WTC11 (cell line): ENCODE data around the gene PHLDA2. TPM values are rescaled to one million over a fixed set of nuclear protein-coding genes. Genes with fewer than 3 reads are reported as not detected.

Source experiments
- ATAC-seq: fragments of 200-7000 bp; cut with Tn5 transposase; 2 replicates; pipeline ENCODE4 v1.10.0; 2021; ENCODE audit warnings: mild to moderate bottlenecking, moderate library complexity
- CTCF ChIA-PET: fragments of 300-600 bp; sonication (Branson Sonifier 250); formaldehyde crosslinking; loops from one replicate; lab custom pipeline; 2021; ENCODE audit warnings: antibody characterized with exemption; lab: Charles Lee
- POLR2A ChIA-PET: fragments of 350-600 bp; sonication (Branson Sonifier 250); formaldehyde crosslinking; loops from one replicate; lab custom pipeline; 2021; ENCODE audit warnings: antibody characterized with exemption; lab: Charles Lee
- DNase-seq: peaks from one replicate; pipeline ENCODE4 v3.0.0; 2021; ENCODE audit warnings: low spot score
- H3K27ac Mint-ChIP-seq: 2 replicates; pipeline ENCODE4 v1.8.0; 2021; ENCODE audit warnings: mixed read lengths
- H3K27me3 Mint-ChIP-seq: 2 replicates; pipeline ENCODE4 v1.8.0; 2021; ENCODE audit warnings: low read depth, mild to moderate bottlenecking, moderate library complexity, mixed read lengths
- H3K36me3 Mint-ChIP-seq: 2 replicates; pipeline ENCODE4 v1.8.0; 2021; ENCODE audit warnings: mixed read lengths
- H3K4me1 Mint-ChIP-seq: 2 replicates; pipeline ENCODE4 v1.8.0; 2022; ENCODE audit warnings: mixed read lengths
- H3K4me3 Mint-ChIP-seq: 2 replicates; pipeline ENCODE4 v1.8.0; 2021; ENCODE audit warnings: mild to moderate bottlenecking, moderate library complexity, mixed read lengths
- H3K9me3 Mint-ChIP-seq: 2 replicates; pipeline ENCODE4 v1.8.0; 2021; ENCODE audit warnings: mixed read lengths
- AFF4 ChIP-seq: sonication (generic); formaldehyde crosslinking; IDR thresholded peaks from 2 replicates; pipeline ENCODE4 v1.8.1; 2023; ENCODE audit warnings: mild to moderate bottlenecking, missing genetic modification reagents, borderline replicate concordance
- CREB1 ChIP-seq: sonication (generic); formaldehyde crosslinking; IDR thresholded peaks from 2 replicates; pipeline ENCODE4 v1.8.0; 2023; ENCODE audit warnings: mild to moderate bottlenecking, missing genetic modification reagents
- IRF1 ChIP-seq: sonication (generic); formaldehyde crosslinking; IDR thresholded peaks from 2 replicates; pipeline ENCODE4 v1.8.0; 2023; ENCODE audit warnings: missing genetic modification reagents
- JUN ChIP-seq: sonication (generic); formaldehyde crosslinking; IDR thresholded peaks from 2 replicates; pipeline ENCODE4 v1.8.0; 2023; ENCODE audit warnings: mild to moderate bottlenecking, missing genetic modification reagents
- MYBL2 ChIP-seq: sonication (generic); formaldehyde crosslinking; IDR thresholded peaks from 2 replicates; pipeline ENCODE4 v1.8.1; 2023; ENCODE audit warnings: mild to moderate bottlenecking, moderate library complexity, missing genetic modification reagents
- STAT6 ChIP-seq: sonication (generic); formaldehyde crosslinking; conservative IDR thresholded peaks from 2 replicates; pipeline ENCODE4 v1.8.1; 2023; ENCODE audit warnings: mild to moderate bottlenecking, low read depth, missing genetic modification reagents, moderate library complexity
- total RNA-seq: library from RNA; stranded (reverse); gene quantifications from 3 replicates; pipeline ENCODE4 v1.2.3, GENCODE V29; 2021
- TF ChIP-seq, protein P1 (sequence below): fragments of 250-450 bp; sonication (Bioruptor Pico); IDR thresholded peaks from 2 replicates; pipeline ENCODE4 v1.9.0; 2021; ENCODE audit warnings: mild to moderate bottlenecking, borderline replicate concordance
- TF ChIP-seq, protein P2 (sequence below): sonication (generic); formaldehyde crosslinking; IDR thresholded peaks from 2 replicates; pipeline ENCODE4 v1.8.1; 2023; ENCODE audit warnings: mild to moderate bottlenecking, missing genetic modification reagents, moderate library complexity
- TF ChIP-seq, protein P3 (sequence below): sonication (generic); formaldehyde crosslinking; IDR thresholded peaks from 2 replicates; pipeline ENCODE4 v1.8.1; 2023; ENCODE audit warnings: mild to moderate bottlenecking, missing genetic modification reagents
- TF ChIP-seq, protein P4 (sequence below): sonication (generic); formaldehyde crosslinking; IDR thresholded peaks from 2 replicates; pipeline ENCODE4 v1.8.1; 2022; ENCODE audit warnings: mild to moderate bottlenecking, moderate library complexity, missing genetic modification reagents
- TF ChIP-seq, protein P5 (sequence below): sonication (generic); formaldehyde crosslinking; IDR thresholded peaks from 2 replicates; pipeline ENCODE4 v1.8.0; 2022; ENCODE audit warnings: mild to moderate bottlenecking, missing genetic modification reagents

Gene PHLDA2
- total RNA-seq, 1 experiment from 2014 or later, result 9.6 TPM

DNA sequence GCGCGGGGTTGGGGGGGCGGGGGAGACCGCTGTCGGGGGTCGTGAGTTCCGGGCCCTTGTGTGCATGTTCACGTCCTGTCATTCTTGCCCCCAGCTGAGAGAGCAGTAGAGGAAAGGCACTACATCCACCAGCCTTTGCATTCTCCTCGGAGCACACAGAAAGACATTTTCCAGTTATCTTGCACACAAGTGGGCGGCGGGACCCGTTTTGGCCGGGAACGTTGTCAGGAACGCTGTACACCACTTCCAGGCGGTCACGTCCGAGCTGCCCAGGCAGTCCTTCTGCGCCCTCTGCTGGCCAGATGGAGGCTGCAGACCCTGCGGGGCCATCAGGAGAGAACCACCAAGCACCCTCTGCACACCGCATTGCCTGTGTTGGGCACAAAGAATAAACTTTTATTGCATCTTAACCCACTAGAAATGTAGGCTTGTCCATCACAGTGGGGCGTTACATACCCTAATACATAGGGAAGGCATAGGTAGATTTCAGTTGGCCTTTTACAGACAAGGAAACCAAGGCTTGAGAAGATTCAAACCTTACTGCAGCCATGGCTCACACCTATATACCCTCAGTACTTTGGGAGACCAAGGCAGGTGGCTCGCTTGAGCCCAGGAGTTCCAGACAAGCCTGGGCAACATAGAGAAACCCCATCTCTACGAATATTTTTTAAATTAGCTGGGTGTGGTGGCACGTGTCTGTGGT, 40.8 kb downstream of the PHLDA2 start (continued):
- TF ChIP-seq, protein P1, sequence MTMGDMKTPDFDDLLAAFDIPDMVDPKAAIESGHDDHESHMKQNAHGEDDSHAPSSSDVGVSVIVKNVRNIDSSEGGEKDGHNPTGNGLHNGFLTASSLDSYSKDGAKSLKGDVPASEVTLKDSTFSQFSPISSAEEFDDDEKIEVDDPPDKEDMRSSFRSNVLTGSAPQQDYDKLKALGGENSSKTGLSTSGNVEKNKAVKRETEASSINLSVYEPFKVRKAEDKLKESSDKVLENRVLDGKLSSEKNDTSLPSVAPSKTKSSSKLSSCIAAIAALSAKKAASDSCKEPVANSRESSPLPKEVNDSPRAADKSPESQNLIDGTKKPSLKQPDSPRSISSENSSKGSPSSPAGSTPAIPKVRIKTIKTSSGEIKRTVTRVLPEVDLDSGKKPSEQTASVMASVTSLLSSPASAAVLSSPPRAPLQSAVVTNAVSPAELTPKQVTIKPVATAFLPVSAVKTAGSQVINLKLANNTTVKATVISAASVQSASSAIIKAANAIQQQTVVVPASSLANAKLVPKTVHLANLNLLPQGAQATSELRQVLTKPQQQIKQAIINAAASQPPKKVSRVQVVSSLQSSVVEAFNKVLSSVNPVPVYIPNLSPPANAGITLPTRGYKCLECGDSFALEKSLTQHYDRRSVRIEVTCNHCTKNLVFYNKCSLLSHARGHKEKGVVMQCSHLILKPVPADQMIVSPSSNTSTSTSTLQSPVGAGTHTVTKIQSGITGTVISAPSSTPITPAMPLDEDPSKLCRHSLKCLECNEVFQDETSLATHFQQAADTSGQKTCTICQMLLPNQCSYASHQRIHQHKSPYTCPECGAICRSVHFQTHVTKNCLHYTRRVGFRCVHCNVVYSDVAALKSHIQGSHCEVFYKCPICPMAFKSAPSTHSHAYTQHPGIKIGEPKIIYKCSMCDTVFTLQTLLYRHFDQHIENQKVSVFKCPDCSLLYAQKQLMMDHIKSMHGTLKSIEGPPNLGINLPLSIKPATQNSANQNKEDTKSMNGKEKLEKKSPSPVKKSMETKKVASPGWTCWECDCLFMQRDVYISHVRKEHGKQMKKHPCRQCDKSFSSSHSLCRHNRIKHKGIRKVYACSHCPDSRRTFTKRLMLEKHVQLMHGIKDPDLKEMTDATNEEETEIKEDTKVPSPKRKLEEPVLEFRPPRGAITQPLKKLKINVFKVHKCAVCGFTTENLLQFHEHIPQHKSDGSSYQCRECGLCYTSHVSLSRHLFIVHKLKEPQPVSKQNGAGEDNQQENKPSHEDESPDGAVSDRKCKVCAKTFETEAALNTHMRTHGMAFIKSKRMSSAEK, result no peak
- TF ChIP-seq, protein P2, sequence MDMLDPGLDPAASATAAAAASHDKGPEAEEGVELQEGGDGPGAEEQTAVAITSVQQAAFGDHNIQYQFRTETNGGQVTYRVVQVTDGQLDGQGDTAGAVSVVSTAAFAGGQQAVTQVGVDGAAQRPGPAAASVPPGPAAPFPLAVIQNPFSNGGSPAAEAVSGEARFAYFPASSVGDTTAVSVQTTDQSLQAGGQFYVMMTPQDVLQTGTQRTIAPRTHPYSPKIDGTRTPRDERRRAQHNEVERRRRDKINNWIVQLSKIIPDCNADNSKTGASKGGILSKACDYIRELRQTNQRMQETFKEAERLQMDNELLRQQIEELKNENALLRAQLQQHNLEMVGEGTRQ (CRISPR knock-in tag), result no peak
- no peak for TF ChIP-seq CREB1 (CRISPR knock-in tag)
- TF ChIP-seq, protein P3, sequence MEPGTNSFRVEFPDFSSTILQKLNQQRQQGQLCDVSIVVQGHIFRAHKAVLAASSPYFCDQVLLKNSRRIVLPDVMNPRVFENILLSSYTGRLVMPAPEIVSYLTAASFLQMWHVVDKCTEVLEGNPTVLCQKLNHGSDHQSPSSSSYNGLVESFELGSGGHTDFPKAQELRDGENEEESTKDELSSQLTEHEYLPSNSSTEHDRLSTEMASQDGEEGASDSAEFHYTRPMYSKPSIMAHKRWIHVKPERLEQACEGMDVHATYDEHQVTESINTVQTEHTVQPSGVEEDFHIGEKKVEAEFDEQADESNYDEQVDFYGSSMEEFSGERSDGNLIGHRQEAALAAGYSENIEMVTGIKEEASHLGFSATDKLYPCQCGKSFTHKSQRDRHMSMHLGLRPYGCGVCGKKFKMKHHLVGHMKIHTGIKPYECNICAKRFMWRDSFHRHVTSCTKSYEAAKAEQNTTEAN (CRISPR knock-in tag), result no peak
- TF ChIP-seq, protein P4, sequence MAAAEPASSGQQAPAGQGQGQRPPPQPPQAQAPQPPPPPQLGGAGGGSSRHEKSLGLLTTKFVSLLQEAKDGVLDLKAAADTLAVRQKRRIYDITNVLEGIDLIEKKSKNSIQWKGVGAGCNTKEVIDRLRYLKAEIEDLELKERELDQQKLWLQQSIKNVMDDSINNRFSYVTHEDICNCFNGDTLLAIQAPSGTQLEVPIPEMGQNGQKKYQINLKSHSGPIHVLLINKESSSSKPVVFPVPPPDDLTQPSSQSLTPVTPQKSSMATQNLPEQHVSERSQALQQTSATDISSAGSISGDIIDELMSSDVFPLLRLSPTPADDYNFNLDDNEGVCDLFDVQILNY (CRISPR knock-in tag), result 0 out of 2 replicates have a peak, but pooled peaks have one; percentile 54

DNA sequence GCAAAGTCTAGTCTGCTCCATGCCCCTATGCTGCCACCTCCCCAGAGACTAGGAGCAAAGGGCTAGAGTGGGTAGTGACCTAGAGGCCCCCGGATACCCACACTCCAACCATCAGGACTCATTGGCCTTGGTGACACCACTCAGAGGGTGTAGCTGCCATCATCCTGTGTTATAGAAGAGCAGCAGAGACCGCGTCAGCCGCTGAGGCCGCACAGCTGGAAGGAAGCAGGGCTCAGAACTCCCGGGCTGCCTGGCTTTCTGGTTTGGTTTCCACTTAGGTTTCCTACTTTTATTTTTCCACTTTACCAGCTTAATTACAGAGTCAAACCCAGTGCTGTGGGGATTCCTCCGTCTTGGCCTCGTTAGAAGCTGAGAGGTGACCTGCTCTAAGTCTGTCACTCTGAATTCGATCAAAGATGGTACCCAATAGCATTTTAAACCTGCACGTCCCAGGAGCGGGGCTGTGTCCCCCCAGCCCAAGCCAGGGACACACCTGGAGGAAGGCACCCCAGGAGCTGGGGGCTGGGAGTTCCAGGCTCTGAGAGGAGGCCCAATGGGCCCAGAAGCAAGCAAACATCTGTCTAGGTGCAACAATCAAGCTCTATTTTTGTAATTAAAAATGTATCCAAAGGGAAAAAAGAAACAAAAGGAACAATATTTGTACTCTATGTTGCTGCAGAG, 41.6 kb downstream of the PHLDA2 start:
- H3K36me3 Mint-ChIP-seq, result 0 out of 2 replicates have a peak, but pooled peaks cover 4% of the 10 kb centered on the region
- peaks cover 30% of the 10 kb centered on the region for H3K4me1 Mint-ChIP-seq
- TF ChIP-seq IRF1 (CRISPR knock-in tag) (no peak), MYBL2 (CRISPR knock-in tag) (no peak), JUN (no peak), STAT6 (no peak), AFF4 (CRISPR knock-in tag) (no peak)
- TF ChIP-seq, protein P5, sequence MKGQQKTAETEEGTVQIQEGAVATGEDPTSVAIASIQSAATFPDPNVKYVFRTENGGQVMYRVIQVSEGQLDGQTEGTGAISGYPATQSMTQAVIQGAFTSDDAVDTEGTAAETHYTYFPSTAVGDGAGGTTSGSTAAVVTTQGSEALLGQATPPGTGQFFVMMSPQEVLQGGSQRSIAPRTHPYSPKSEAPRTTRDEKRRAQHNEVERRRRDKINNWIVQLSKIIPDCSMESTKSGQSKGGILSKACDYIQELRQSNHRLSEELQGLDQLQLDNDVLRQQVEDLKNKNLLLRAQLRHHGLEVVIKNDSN, result no peak
- H3K4me3 Mint-ChIP-seq, result no peak overlapping the region
- ATAC-seq, result no peak
- CTCF ChIA-PET, result interaction anchor here (0.6 to 12.8 kb wide), 21 partner anchors 15 to 583 kb away, joined by 3 to 369 read pairs (median 4); partner anchors contain the start of genes PHLDA2 and TSSC4
- DNase-seq, result no peak
- H3K27ac Mint-ChIP-seq, result no peak overlapping the region
- POLR2A ChIA-PET, result no interaction called here
- H3K9me3 Mint-ChIP-seq, result no peaks in the 10 kb centered on the region
- peaks cover 47% of the 10 kb centered on the region for H3K27me3 Mint-ChIP-seq
